ENCODE data around the gene HS6ST1. TPM values are rescaled to one million over a fixed set of nuclear protein-coding genes. Genes with fewer than 3 reads are reported as not detected.

HS6ST1 gene
- total and polyA plus RNA-seq, 2 of the 4 experiments (the other 2 are of a cell fraction), result 29.9 to 36.9 TPM

DNA sequence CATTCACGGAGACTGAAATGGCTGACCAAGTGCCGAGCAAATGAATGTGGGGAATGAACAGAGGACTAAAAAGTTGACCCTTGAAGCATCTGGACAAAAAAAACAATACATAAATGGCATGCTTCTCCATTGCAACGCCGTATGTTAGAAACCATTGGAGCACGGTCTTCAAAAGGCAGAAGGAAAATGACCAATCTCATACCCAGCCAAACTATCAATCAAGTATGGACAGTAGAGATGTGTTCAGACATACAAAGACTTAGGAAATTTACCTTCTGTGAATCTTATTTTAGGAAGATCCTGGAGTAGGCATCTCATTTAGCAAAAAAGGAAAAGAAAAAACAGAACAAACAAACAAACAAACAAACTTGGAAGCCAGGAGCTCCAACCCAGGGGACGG, 44.5 kb downstream of the HS6ST1 start:
- peaks cover 2% of the 10 kb centered on the region; the same call in 1 of the 2 replicates for H3K9me3 ChIP-seq (ENCODE audit: control insufficient read depth, insufficient read depth, low read length)
- no peak overlapping the region for H2BK120ac ChIP-seq (ENCODE audit: low read depth, low read length)
- no peak overlapping the region for H3K4me2 ChIP-seq (ENCODE audit: low read depth, low read length)
- peaks cover 2% of the 10 kb centered on the region; the same call in 1 of the 2 replicates for H3K4me1 ChIP-seq (ENCODE audit: control insufficient read depth, insufficient read depth, low read length)
- H3K56ac ChIP-seq (ENCODE audit: extremely low read depth, insufficient read depth, low read length), result no peak overlapping the region
- no peak overlapping the region for H3K23ac ChIP-seq (ENCODE audit: low read depth, low read length)
- no peak overlapping the region for H4K5ac ChIP-seq (ENCODE audit: low read depth, low read length)
- CTCF ChIA-PET, result no interaction called here
- peaks cover 98% of the 10 kb centered on the region for H4K20me1 ChIP-seq (ENCODE audit: insufficient read depth, low read length)
- H3K36me3 ChIP-seq (ENCODE audit: control insufficient read depth, insufficient read depth, low read length), result peaks cover 73% of the 10 kb centered on the region
- WGBS, 2 experiments (ENCODE audit: extremely low coverage in 2 of 2, insufficient read length in 1 of 2), result 79% methylated on average over 2 of the region's 6 CpGs; no CpG with 5 or more reads in 1 of the 2 experiments
- BruUV-seq (replicated peaks), result no TSS peak
- no peaks in the 10 kb centered on the region for H3K27me3 ChIP-seq (ENCODE audit: control insufficient read depth, insufficient read depth, low read length)
- H3K18ac ChIP-seq (ENCODE audit: low read depth, low read length), result no peak overlapping the region
- intact Hi-C loops (cut with micrococcal nuclease) (no loop called here), dilution Hi-C loops (cut with HindIII; ENCODE audit: low sequenced_read_pairs, unreplicated experiment) (no loop called here), in situ Hi-C loops (cut with MboI; ENCODE audit: low sequenced_read_pairs) (no loop called here)
- H3K9me1 ChIP-seq (ENCODE audit: insufficient read depth, low read length), result peaks cover 29% of the 10 kb centered on the region
- no peak overlapping the region for H2AK9ac ChIP-seq (replicated peaks; ENCODE audit: low read depth, low read length, poor library complexity)
- DNase-seq, result no peak
- peaks cover 41 to 95% of the 10 kb centered on the region in 2 experiments for H3K79me1 ChIP-seq (ENCODE audit: low read depth in 1 of 2, low read length in 2 of 2)
- no peak overlapping the region for H4K8ac ChIP-seq (ENCODE audit: low read depth in 2 of 2, low read length in 2 of 2)
- H2AK5ac ChIP-seq (ENCODE audit: low read depth, low read length), result no peak overlapping the region
- H3K4ac ChIP-seq (ENCODE audit: low read depth, low read length), result no peak overlapping the region
- H2BK5ac ChIP-seq (ENCODE audit: low read depth, low read length, poor library complexity, severe bottlenecking), result no peak overlapping the region
- no peak overlapping the region for H4K91ac ChIP-seq (ENCODE audit: insufficient read depth, low read depth, low read length)
- ATAC-seq (ENCODE audit: low read depth), result no peak
- H2AFZ ChIP-seq (replicated peaks; ENCODE audit: low read length, poor library complexity), result no peak overlapping the region
- POLR2A ChIA-PET (ENCODE audit: unreplicated experiment), result no interaction called here
- no peak overlapping the region for H3K14ac ChIP-seq (replicated peaks; ENCODE audit: low read depth, low read length)
- H2BK20ac ChIP-seq (ENCODE audit: low read depth, low read length), result no peak overlapping the region
- H3K27ac ChIP-seq (ENCODE audit: insufficient read depth, low read length), result no peak overlapping the region
- H3K9ac ChIP-seq (ENCODE audit: low read depth, low read length), result no peak overlapping the region
- TF ChIP-seq, protein P1, sequence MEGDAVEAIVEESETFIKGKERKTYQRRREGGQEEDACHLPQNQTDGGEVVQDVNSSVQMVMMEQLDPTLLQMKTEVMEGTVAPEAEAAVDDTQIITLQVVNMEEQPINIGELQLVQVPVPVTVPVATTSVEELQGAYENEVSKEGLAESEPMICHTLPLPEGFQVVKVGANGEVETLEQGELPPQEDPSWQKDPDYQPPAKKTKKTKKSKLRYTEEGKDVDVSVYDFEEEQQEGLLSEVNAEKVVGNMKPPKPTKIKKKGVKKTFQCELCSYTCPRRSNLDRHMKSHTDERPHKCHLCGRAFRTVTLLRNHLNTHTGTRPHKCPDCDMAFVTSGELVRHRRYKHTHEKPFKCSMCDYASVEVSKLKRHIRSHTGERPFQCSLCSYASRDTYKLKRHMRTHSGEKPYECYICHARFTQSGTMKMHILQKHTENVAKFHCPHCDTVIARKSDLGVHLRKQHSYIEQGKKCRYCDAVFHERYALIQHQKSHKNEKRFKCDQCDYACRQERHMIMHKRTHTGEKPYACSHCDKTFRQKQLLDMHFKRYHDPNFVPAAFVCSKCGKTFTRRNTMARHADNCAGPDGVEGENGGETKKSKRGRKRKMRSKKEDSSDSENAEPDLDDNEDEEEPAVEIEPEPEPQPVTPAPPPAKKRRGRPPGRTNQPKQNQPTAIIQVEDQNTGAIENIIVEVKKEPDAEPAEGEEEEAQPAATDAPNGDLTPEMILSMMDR (conservative IDR thresholded peaks at IDR 0.05; ENCODE audit: low read depth, low read length), result no peak
- TF ChIP-seq MAZ (IDR thresholded peaks at IDR 0.05; ENCODE audit: borderline replicate concordance, low read depth, low read length), result no peak
- no peak overlapping the region for H3K4me3 ChIP-seq (ENCODE audit: insufficient read depth, low read depth, low read length)
- no peak overlapping the region for H2BK15ac ChIP-seq (ENCODE audit: low read depth, low read length)

All from IMR-90 (cell line).